IMR-90 (cell line): Measurements from ENCODE around the gene TMEM135. TPM values are rescaled to one million over a fixed set of nuclear protein-coding genes. Genes with fewer than 3 reads are reported as not detected.

ENCODE experiments used
- ATAC-seq: fragments of 200-7000 bp; cut with Tn5 transposase; 2 replicates; pipeline ENCODE4 v1.9.1; 2020; ENCODE audit warnings: low read depth, mild to moderate bottlenecking, moderate library complexity
- BruUV-seq: library from RNA; stranded (reverse); fragments of 400-500 nt; replicated peaks from 2 replicates; lab custom pipeline; 2021; lab: Mats Ljungman, UMichigan
- CTCF ChIA-PET: fragments of 300-600 bp; formaldehyde crosslinking; extraction: SDS; loops from one replicate; lab custom pipeline; 2021; ENCODE audit warnings: antibody characterized with exemption; lab: Yijun Ruan, JAX
- POLR2A ChIA-PET: fragments of 300-600 bp; sonication (Branson Sonifier 250); formaldehyde crosslinking; loops from one replicate; lab custom pipeline; 2022; ENCODE audit warnings: antibody characterized with exemption; ENCODE audit not compliant: unreplicated experiment; lab: Charles Lee
- DNase-seq: peaks from one replicate; pipeline ENCODE4 v3.0.0; 2013
- H2AFZ ChIP-seq: replicated peaks from 2 replicates; pipeline ENCODE3; 2013; ENCODE audit warnings: low read length, mild to moderate bottlenecking; ENCODE audit not compliant: poor library complexity
- H2AK5ac ChIP-seq: 2 replicates; pipeline ENCODE4 v1.6.1; 2013; ENCODE audit warnings: low read depth, low read length, inconsistent platforms
- H2AK9ac ChIP-seq: replicated peaks from 2 replicates; pipeline ENCODE3; 2013; ENCODE audit warnings: mild to moderate bottlenecking, low read depth, low read length, moderate library complexity; ENCODE audit not compliant: poor library complexity
- H2BK120ac ChIP-seq: 2 replicates; pipeline ENCODE4 v1.6.1; 2013; ENCODE audit warnings: low read depth, low read length, inconsistent platforms
- H2BK15ac ChIP-seq: 3 replicates; pipeline ENCODE4 v1.6.1; 2013; ENCODE audit warnings: low read depth, low read length, inconsistent platforms
- H2BK20ac ChIP-seq: 2 replicates; pipeline ENCODE4 v1.6.1; 2013; ENCODE audit warnings: low read depth, mild to moderate bottlenecking, inconsistent platforms, low read length, moderate library complexity
- H2BK5ac ChIP-seq: 2 replicates; pipeline ENCODE4 v1.6.1; 2013; ENCODE audit warnings: mild to moderate bottlenecking, low read depth, low read length, inconsistent platforms; ENCODE audit not compliant: poor library complexity, severe bottlenecking
- H3K14ac ChIP-seq: replicated peaks from 2 replicates; pipeline ENCODE4 v1.6.1; 2013; ENCODE audit warnings: low read depth, low read length, inconsistent platforms
- H3K18ac ChIP-seq: 2 replicates; pipeline ENCODE4 v1.6.1; 2013; ENCODE audit warnings: low read depth, low read length, control low read depth
- H3K23ac ChIP-seq: 2 replicates; pipeline ENCODE4 v1.6.1; 2013; ENCODE audit warnings: low read depth, low read length, inconsistent platforms
- H3K27ac ChIP-seq: 2 replicates; pipeline ENCODE4 v1.5.1; 2013; ENCODE audit warnings: mild to moderate bottlenecking, control low read depth, low read length; ENCODE audit not compliant: insufficient read depth
- H3K27me3 ChIP-seq: 2 replicates; pipeline ENCODE4 v1.6.1; 2013; ENCODE audit warnings: low read length; ENCODE audit not compliant: control insufficient read depth, insufficient read depth
- H3K36me3 ChIP-seq: 2 replicates; pipeline ENCODE4 v1.6.1; 2013; ENCODE audit warnings: low read length, mixed read lengths; ENCODE audit not compliant: control insufficient read depth, insufficient read depth
- H3K4ac ChIP-seq: 2 replicates; pipeline ENCODE4 v1.6.1; 2013; ENCODE audit warnings: low read depth, low read length, inconsistent platforms
- H3K4me1 ChIP-seq: 2 replicates; pipeline ENCODE4 v1.6.1; 2013; ENCODE audit warnings: low read length, mixed read lengths; ENCODE audit not compliant: control insufficient read depth, insufficient read depth
- H3K4me2 ChIP-seq: 2 replicates; pipeline ENCODE4 v1.6.1; 2013; ENCODE audit warnings: low read depth, mild to moderate bottlenecking, control low read depth, low read length, moderate library complexity
- H3K4me3 ChIP-seq: 2 replicates; pipeline ENCODE4 v1.5.1; 2013; ENCODE audit warnings: low read depth, mild to moderate bottlenecking, control low read depth, low read length, moderate library complexity; ENCODE audit not compliant: insufficient read depth
- H3K56ac ChIP-seq: 2 replicates; pipeline ENCODE4 v1.6.1; 2013; ENCODE audit warnings: low read length, inconsistent platforms; ENCODE audit not compliant: insufficient read depth; ENCODE audit errors: extremely low read depth
- H3K79me1 ChIP-seq, 2 experiments: 2 replicates each; pipeline ENCODE4 v1.6.1; 2013; ENCODE audit warnings: low read length in 2 of 2, inconsistent platforms in 1 of 2, low read depth in 1 of 2
- H3K9ac ChIP-seq: 2 replicates; pipeline ENCODE4 v1.6.1; 2013; ENCODE audit warnings: low read depth, low read length, control low read depth
- H3K9me1 ChIP-seq: 2 replicates; pipeline ENCODE4 v1.6.1; 2013; ENCODE audit warnings: low read length, inconsistent platforms; ENCODE audit not compliant: insufficient read depth
- H3K9me3 ChIP-seq: 2 replicates; pipeline ENCODE4 v1.6.1; 2013; ENCODE audit warnings: low read length; ENCODE audit not compliant: control insufficient read depth, insufficient read depth
- H4K20me1 ChIP-seq: 2 replicates; pipeline ENCODE4 v1.6.1; 2013; ENCODE audit warnings: low read length, inconsistent platforms; ENCODE audit not compliant: insufficient read depth
- H4K5ac ChIP-seq: 2 replicates; pipeline ENCODE4 v1.6.1; 2013; ENCODE audit warnings: mild to moderate bottlenecking, low read depth, low read length, control low read depth
- H4K8ac ChIP-seq, 2 experiments: 2 replicates each; pipeline ENCODE4 v1.6.1; 2013; ENCODE audit warnings: low read depth in 2 of 2, low read length in 2 of 2, control low read depth in 1 of 2, inconsistent platforms in 1 of 2
- H4K91ac ChIP-seq: 2 replicates; pipeline ENCODE4 v1.6.1; 2013; ENCODE audit warnings: low read depth, low read length, inconsistent platforms; ENCODE audit not compliant: insufficient read depth
- BHLHE40 ChIP-seq: fragments of 150-350 bp; IDR thresholded peaks from 2 replicates; pipeline ENCODE4 v1.6.1; 2016; ENCODE audit warnings: mild to moderate bottlenecking, low read depth, low read length
- CEBPB ChIP-seq: IDR thresholded peaks from 2 replicates; pipeline ENCODE4 v1.6.1; 2012; ENCODE audit warnings: low read depth, low read length, improper control_type of control experiment
- ELK1 ChIP-seq: fragments of 150-350 bp; IDR thresholded peaks from 2 replicates; pipeline ENCODE4 v1.6.1; 2016; ENCODE audit warnings: low read depth, mild to moderate bottlenecking, low read length, moderate library complexity, borderline replicate concordance
- FOS ChIP-seq: fragments of 150-350 bp; IDR thresholded peaks from 2 replicates; pipeline ENCODE4 v1.6.1; 2016; ENCODE audit warnings: low read depth, low read length
- MAFK ChIP-seq: IDR thresholded peaks from 2 replicates; pipeline ENCODE4 v1.6.1; 2012; ENCODE audit warnings: low read depth, low read length, improper control_type of control experiment
- MAZ ChIP-seq: IDR thresholded peaks from 2 replicates; pipeline ENCODE4 v1.6.1; 2012; ENCODE audit warnings: low read depth, mild to moderate bottlenecking, low read length, improper control_type of control experiment, moderate library complexity, borderline replicate concordance
- RAD21 ChIP-seq: IDR thresholded peaks from 2 replicates; pipeline ENCODE4 v1.6.1; 2012; ENCODE audit warnings: low read length, improper control_type of control experiment
- RCOR1 ChIP-seq: IDR thresholded peaks from 2 replicates; pipeline ENCODE4 v1.6.1; 2012; ENCODE audit warnings: mild to moderate bottlenecking, low read length, improper control_type of control experiment; ENCODE audit not compliant: insufficient replicate concordance
- RFX5 ChIP-seq: IDR thresholded peaks from 2 replicates; pipeline ENCODE4 v1.8.0; 2012; ENCODE audit warnings: low read depth, mild to moderate bottlenecking, low read length, moderate library complexity
- SMC3 ChIP-seq: fragments of 150-350 bp; IDR thresholded peaks from 2 replicates; pipeline ENCODE4 v1.6.1; 2016; ENCODE audit warnings: low read depth, mild to moderate bottlenecking, antibody characterized with exemption, low read length, moderate library complexity
- WGBS, 2 experiments: methylation state at CpG; one replicate each; pipeline versions ENCODE4 v1.1.5 to v1.1.7; 2013; ENCODE audit warnings: missing lambda C conversion rate in 2 of 2; ENCODE audit not compliant: insufficient read length in 1 of 2; ENCODE audit errors: extremely low coverage in 2 of 2; 5-methylcytosine and 5-hydroxymethylcytosine counted together
- dilution Hi-C: fragments of 300-500 bp; cut with HindIII; formaldehyde crosslinking; loops from one replicate; pipeline ENCODE4 v1.14.3; 2018; ENCODE audit warnings: low sequenced_read_pairs; ENCODE audit not compliant: unreplicated experiment
- in situ Hi-C: fragments of 300-500 bp; cut with MboI; formaldehyde crosslinking; loops from 3 replicates; pipeline ENCODE4 v1.14.3; 2019; ENCODE audit warnings: low sequenced_read_pairs, inconsistent platforms, mixed read lengths
- intact Hi-C: fragments of 100-400 bp; cut with micrococcal nuclease; formaldehyde crosslinking; loops from 2 replicates; pipeline ENCODE4 v1.10.0; 2022
- polyA plus RNA-seq, 3 experiments: library from polyadenylated mRNA; depleted of rRNA; stranded (reverse); fragments of >200 nt; gene quantifications; 2 replicates each; pipeline ENCODE4 v1.2.3, GENCODE V29; 2012; ENCODE audit warnings: low replicate concordance in 1 of 3
- total RNA-seq: library from RNA; depleted of rRNA; stranded (reverse); fragments of >200 nt; gene quantifications from 2 replicates; pipeline ENCODE4 v1.2.3, GENCODE V29; 2012

TMEM135 gene
- total and polyA plus RNA-seq, 2 of the 4 experiments (the other 2 are of a cell fraction) = 3.9 to 5.9 TPM

- Histone ChIP-seq H3K36me3 (no peaks in the 10 kb centered on the region), H3K14ac (no peak overlapping the region), H2AK9ac (no peak overlapping the region), H3K27me3 (no peaks in the 10 kb centered on the region), H2AK5ac (no peak overlapping the region), H3K4me2 (no peak overlapping the region), H4K8ac (no peak overlapping the region), H4K5ac (no peak overlapping the region), H3K4ac (no peak overlapping the region), H3K79me1 (no peaks in the 10 kb centered on the region), H3K18ac (no peak overlapping the region), H3K9me1 (peaks cover 7% of the 10 kb centered on the region), H2AFZ (no peak overlapping the region), H2BK20ac (no peak overlapping the region), H3K56ac (no peak overlapping the region), H3K9me3 (no peaks in the 10 kb centered on the region), H3K27ac (no peak overlapping the region), H4K91ac (no peak overlapping the region), H3K4me1 (peaks cover 1% of the 10 kb centered on the region; the same call in 1 of the 2 replicates), H2BK120ac (no peak overlapping the region), H3K9ac (no peak overlapping the region), H3K4me3 (no peak overlapping the region), H2BK5ac (no peak overlapping the region), H4K20me1 (no peaks in the 10 kb centered on the region), H2BK15ac (no peak overlapping the region), H3K23ac (no peak overlapping the region)
- BruUV-seq = no TSS peak
- no peak for DNase-seq
- no peak for ATAC-seq
- dilution Hi-C loops = no loop called here
- WGBS, 2 experiments = no CpG with 5 or more reads among the region's 5 CpGs
- POLR2A ChIA-PET = no interaction called here
- in situ Hi-C loops = no loop called here
- TF ChIP-seq CEBPB = no peak
- no peak for TF ChIP-seq ELK1
- TF ChIP-seq BHLHE40 = no peak
- no peak for TF ChIP-seq RFX5
- TF ChIP-seq SMC3 = no peak
- TF ChIP-seq FOS = no peak
- no peak for TF ChIP-seq RCOR1
- no peak for TF ChIP-seq MAFK
- TF ChIP-seq MAZ = no peak
- no peak for TF ChIP-seq RAD21
- intact Hi-C loops = no loop called here
- CTCF ChIA-PET = no interaction called here
Measured at GRCh38 chr11:87013912-87014825, 23.6 kb upstream of the TMEM135 start.
